Measurements from ENCODE around the gene DHPS. TPM values are rescaled to one million over a fixed set of nuclear protein-coding genes. Genes with fewer than 3 reads are reported as not detected.

The DHPS gene
- total RNA-seq, 4 donors from 2014 or later, result 68.5 to 119 (median 80.9) TPM

DNA sequence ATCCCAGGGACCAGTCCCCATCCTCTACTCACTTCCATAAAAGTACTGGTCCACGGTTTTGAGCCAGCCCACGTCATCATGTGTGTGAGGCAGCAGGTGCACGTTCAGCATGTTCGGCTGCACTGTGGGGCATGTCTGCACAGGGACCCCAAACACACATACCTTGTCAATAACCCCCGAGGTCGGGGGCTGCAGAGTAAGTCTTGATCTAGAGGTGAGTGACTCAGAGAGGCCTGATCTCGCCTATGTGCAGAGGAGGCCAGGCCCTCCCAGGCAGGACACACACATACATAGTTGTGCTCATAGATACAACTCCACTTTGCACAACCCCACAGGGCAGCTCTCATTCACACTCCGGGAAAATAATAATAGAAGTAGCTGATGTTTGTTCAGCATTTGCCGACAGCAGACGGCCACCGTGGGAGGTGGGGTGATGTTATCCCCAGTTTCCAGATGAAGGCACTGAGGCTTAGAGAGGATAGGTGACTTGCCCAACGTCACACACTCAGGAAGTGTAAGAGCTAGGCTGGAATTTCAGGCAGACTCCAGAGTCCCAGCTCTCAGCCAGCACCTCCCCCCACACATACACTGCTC is 15.9 kb downstream of the DHPS start:
- DNase-seq (ENCODE audit: low spot score) (no peak), ATAC-seq (ENCODE audit: low FRiP score) (no peak)
- TF ChIP-seq, protein P1, sequence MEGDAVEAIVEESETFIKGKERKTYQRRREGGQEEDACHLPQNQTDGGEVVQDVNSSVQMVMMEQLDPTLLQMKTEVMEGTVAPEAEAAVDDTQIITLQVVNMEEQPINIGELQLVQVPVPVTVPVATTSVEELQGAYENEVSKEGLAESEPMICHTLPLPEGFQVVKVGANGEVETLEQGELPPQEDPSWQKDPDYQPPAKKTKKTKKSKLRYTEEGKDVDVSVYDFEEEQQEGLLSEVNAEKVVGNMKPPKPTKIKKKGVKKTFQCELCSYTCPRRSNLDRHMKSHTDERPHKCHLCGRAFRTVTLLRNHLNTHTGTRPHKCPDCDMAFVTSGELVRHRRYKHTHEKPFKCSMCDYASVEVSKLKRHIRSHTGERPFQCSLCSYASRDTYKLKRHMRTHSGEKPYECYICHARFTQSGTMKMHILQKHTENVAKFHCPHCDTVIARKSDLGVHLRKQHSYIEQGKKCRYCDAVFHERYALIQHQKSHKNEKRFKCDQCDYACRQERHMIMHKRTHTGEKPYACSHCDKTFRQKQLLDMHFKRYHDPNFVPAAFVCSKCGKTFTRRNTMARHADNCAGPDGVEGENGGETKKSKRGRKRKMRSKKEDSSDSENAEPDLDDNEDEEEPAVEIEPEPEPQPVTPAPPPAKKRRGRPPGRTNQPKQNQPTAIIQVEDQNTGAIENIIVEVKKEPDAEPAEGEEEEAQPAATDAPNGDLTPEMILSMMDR (IDR thresholded peaks at IDR 0.05), result no peak

DNA sequence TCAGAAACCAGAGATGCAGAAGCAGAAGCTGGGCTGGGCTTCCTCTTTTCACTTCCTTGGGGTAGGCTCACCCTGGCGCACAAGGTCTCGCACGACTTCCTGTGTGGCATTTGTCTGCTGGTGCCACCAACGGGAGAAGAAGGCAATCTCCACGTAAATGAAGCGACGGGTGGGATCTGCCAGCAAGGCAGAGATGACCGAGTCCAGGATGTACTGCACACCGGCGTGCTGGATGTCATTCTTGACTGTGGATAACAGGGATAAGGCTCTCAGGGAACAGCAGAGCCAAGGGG is 16.5 kb downstream of the DHPS start:
- ATAC-seq (ENCODE audit: low FRiP score) (no peak), DNase-seq (ENCODE audit: low spot score) (no peak)
- TF ChIP-seq, protein P1 (IDR thresholded peaks at IDR 0.05), result no peak

DNA sequence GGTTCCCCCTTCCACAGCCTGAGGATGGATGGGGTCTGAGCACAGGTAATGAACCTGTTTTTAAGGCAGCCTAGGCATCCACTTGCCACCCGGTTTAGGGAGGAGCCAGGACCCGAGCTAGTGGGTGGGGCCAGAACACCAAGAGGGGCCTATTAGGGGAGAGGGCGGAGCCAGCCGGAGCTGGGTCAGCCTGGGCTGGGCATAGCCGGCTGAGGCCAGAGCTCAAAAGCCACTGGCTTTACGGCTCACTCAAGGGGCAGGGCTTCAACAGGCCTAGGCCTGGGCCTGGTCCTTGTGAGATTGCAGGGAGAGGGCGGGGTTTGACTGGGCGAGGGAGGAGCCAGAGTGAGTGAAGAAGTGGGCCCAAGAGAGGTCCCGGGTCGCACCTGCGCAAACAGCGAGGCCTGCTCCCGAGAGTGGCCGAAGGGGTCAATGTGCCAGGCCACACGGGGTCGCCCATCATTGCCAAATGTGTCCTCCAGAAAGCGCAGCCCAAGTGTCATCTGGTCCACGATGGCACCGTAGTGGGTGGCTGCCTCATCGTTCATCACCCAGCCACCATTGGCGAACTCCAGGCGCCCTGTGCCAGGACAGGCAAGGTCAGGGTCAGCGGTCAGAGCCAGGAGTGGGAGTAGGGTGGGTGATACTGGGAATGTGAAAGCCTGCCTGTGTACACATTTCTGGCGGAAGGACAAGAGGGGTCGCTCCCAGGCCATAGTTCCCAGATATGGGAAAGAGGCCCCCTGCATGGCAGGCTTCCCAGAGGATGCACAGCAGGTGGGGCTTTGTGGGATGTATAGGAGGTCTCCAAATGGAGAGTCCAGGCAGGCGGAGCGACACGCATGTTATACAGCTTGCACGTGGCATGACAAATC is 17.0 kb downstream of the DHPS start:
- ATAC-seq (ENCODE audit: low FRiP score) (no peak), DNase-seq (ENCODE audit: low spot score) (no peak)
- TF ChIP-seq, protein P1 (IDR thresholded peaks at IDR 0.05), result no peak

DNA sequence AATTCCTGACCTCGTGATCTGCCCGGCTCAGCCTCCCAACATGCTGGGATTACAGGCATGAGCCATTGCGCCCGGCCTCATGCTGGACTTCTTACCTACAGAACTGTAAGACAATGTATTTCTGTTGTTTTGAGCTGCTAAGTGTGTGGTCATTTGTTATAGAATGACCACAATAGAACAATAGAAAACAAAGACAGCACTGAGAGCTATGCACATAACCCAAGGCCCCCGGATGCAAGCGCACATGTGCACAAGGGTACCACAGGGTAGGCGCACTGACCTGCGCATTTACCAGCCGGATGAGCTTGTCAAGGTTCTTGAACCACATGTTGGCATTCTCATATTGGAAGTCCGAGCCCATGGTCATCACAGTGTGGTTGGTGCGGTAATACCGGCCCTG is 20.7 kb downstream of the DHPS start:
- TF ChIP-seq, protein P1 (IDR thresholded peaks at IDR 0.05), result no peak
- no peak for DNase-seq (ENCODE audit: low spot score)

DNA sequence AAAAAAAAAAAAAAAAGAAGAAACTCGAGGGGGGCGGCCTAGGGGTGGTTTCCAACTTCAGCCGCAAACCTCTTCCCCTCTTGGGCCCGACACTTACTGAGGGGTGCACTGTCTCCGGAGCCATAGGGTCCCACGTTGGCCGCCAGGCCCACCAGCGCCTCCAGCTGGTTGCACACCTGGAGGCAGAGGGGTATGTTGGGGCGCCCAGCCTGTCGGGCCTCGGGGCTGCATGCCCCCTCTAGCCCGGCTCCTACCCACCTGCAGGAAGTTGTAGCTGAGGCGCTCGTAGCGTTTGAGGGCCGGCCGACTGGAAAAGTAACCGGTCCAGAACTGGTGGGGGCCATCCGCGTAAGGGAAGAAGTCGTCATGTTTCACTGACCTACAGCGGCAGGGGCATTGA is 23.7 kb downstream of the DHPS start:
- TF ChIP-seq, protein P1 (IDR thresholded peaks at IDR 0.05), result no peak
- ATAC-seq (ENCODE audit: low FRiP score) (no peak), DNase-seq (ENCODE audit: low spot score) (no peak)

More for the DNA sequence above, 20.7 kb downstream of the DHPS start:
- ATAC-seq (ENCODE audit: low FRiP score), result no peak

DNA sequence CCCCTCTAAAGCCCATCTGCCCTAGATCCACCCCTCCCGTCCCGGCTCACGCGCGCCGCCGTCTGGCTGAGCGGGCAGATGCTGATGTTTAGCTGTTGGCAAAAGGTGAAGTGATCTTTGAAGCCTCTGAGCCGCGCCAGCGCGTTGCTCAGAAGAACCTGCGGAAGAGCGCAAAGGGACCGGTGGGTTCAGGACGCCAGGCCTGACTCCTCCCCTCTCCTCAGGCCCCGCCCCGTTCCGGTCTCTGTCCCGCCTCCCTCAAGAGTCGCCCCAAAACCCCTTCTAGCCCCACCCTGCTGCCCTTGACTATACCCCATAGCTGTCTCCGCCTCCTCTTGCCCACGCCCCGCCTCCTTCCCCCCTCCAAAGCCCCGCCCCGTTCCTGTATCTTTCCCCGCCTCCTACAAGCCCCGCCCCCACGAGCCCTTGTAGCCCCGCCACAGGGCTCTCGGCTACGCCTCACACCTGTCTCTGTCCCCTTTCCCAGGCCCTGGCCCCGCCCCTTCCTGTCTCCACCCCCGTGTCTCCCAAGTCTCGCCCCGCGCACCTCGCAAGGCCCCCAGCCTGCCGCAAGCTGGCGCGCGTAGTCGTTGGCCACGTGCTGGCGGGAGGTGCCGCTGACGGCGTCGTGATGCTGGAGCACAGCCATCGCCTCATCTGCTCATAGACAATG is 24.6 kb downstream of the DHPS start:
- ATAC-seq (ENCODE audit: low FRiP score) (no peak), DNase-seq (ENCODE audit: low spot score) (no peak)
- TF ChIP-seq, protein P1 (IDR thresholded peaks at IDR 0.05), result no peak

All from omental fat pad (tissue), 4 donors.